NCI-H524 treated with DMSO at 0.1 percent for 48 hours (cell line): ENCODE data around the gene ARX.

Experiments used
- DNase-seq: peaks from one replicate; lab custom pipeline; 2025; lab: John Stamatoyannopoulos, UW

Gene ARX

GRCh38 chrX:25015486-25016360, at the start of gene ARX:
TSS of gene ARX (minus strand) at chrX:25015965. CDS start at chrX:25015737, 228 bp downstream.
- DNase-seq = no peak

GRCh38 chrX:25059273-25059672, 43.5 kb upstream of the ARX start:
- no peak for DNase-seq

- no peak for DNase-seq
Observed at GRCh38 chrX:25052798-25053534, 37.2 kb upstream of the ARX start.

- no peak for DNase-seq
Observed at GRCh38 chrX:25049971-25050370, 34.2 kb upstream of the ARX start.

- no peak for DNase-seq
Observed at GRCh38 chrX:25049357-25049756, 33.6 kb upstream of the ARX start.

- no peak for DNase-seq
Observed at GRCh38 chrX:25048178-25048577, 32.4 kb upstream of the ARX start.

GRCh38 chrX:25043192-25043591, 27.4 kb upstream of the ARX start:
- DNase-seq = no peak

- DNase-seq = no peak
Observed at GRCh38 chrX:25039036-25039435, 23.3 kb upstream of the ARX start.

- no peak for DNase-seq
Observed at GRCh38 chrX:25034889-25035288, 19.1 kb upstream of the ARX start.

GRCh38 chrX:25029288-25029825, 13.6 kb upstream of the ARX start:
- no peak for DNase-seq

GRCh38 chrX:25028726-25029125, 13.0 kb upstream of the ARX start:
- DNase-seq = no peak

GRCh38 chrX:25026576-25026975, 10.8 kb upstream of the ARX start:
- DNase-seq = no peak

- no peak for DNase-seq
Observed at GRCh38 chrX:25025615-25026014, 9.8 kb upstream of the ARX start.

- no peak for DNase-seq
Observed at GRCh38 chrX:25023908-25024307, 8.1 kb upstream of the ARX start.

- DNase-seq = no peak
Observed at GRCh38 chrX:25022499-25023325, 6.9 kb upstream of the ARX start.

- no peak for DNase-seq
Observed at GRCh38 chrX:25020905-25021449, 5.2 kb upstream of the ARX start.

- no peak for DNase-seq
Observed at GRCh38 chrX:25020391-25020904, 4.7 kb upstream of the ARX start.

GRCh38 chrX:25019707-25020390, 4.1 kb upstream of the ARX start:
- no peak for DNase-seq

GRCh38 chrX:25018682-25019081, 2.9 kb upstream of the ARX start:
- DNase-seq = no peak

- no peak for DNase-seq
Observed at GRCh38 chrX:25017667-25018247, 2.0 kb upstream of the ARX start.
